Osteoblast (primary cell): ENCODE data around the gene INO80C. TPM values are rescaled to one million over a fixed set of nuclear protein-coding genes. Genes with fewer than 3 reads are reported as not detected.

Experiments used
- DNase-seq: peaks from one replicate; pipeline ENCODE4 v3.0.0; 2011; ENCODE audit warnings: low spot score, mixed read lengths; ENCODE audit not compliant: insufficient read length; ENCODE audit errors: missing footprints
- H2AFZ ChIP-seq: 2 replicates; pipeline ENCODE4 v1.6.0; 2011; ENCODE audit warnings: mild to moderate bottlenecking, low read length
- H3K27ac ChIP-seq: 2 replicates; pipeline ENCODE4 v1.5.1; 2011; ENCODE audit warnings: mild to moderate bottlenecking, low read depth, low read length, moderate library complexity
- H3K27me3 ChIP-seq: 2 replicates; pipeline ENCODE4 v1.6.0; 2012; ENCODE audit warnings: mild to moderate bottlenecking, control low read depth, inconsistent platforms, low read length, moderate library complexity; ENCODE audit not compliant: insufficient read depth
- H3K36me3 ChIP-seq: 2 replicates; pipeline ENCODE4 v1.5.1; 2011; ENCODE audit warnings: mild to moderate bottlenecking, low read length, control low read depth, moderate library complexity; ENCODE audit not compliant: insufficient read depth
- H3K4me1 ChIP-seq: 2 replicates; pipeline ENCODE4 v1.5.1; 2011; ENCODE audit warnings: mild to moderate bottlenecking, low read length, control low read depth, moderate library complexity; ENCODE audit not compliant: insufficient read depth
- H3K4me2 ChIP-seq: 2 replicates; pipeline ENCODE4 v1.6.0; 2011; ENCODE audit warnings: mild to moderate bottlenecking, low read length; ENCODE audit not compliant: insufficient read depth
- H3K4me3 ChIP-seq: fragments of 200-600 bp; sonication (generic); 3 replicates; pipeline ENCODE4 v1.5.1; 2012; ENCODE audit warnings: mild to moderate bottlenecking, low read length, inconsistent platforms; ENCODE audit not compliant: insufficient read depth
- H3K79me2 ChIP-seq: 2 replicates; pipeline ENCODE4 v1.6.0; 2012; ENCODE audit warnings: mild to moderate bottlenecking, low read length, control low read depth, inconsistent platforms; ENCODE audit not compliant: insufficient read depth
- H3K9me3 ChIP-seq: 2 replicates; pipeline ENCODE4 v1.5.1; 2011; ENCODE audit warnings: low read depth, low read length, control low read depth
- H4K20me1 ChIP-seq: 2 replicates; pipeline ENCODE4 v1.6.0; 2012; ENCODE audit warnings: mild to moderate bottlenecking, low read length, control low read depth; ENCODE audit not compliant: insufficient read depth
- CTCF ChIP-seq: IDR thresholded peaks from 2 replicates; pipeline ENCODE4 v1.5.1; 2011; ENCODE audit warnings: mild to moderate bottlenecking, low read depth, low read length, moderate library complexity; ENCODE audit errors: extremely low read depth
- total RNA-seq: library from RNA; depleted of rRNA; stranded (reverse); fragments of >200 nt; gene quantifications from 2 replicates; pipeline ENCODE4 v1.2.3, GENCODE V29; 2012

The INO80C gene, protein sequence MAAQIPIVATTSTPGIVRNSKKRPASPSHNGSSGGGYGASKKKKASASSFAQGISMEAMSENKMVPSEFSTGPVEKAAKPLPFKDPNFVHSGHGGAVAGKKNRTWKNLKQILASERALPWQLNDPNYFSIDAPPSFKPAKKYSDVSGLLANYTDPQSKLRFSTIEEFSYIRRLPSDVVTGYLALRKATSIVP
- 9.0 and 14.4 TPM in 2 replicates for total RNA-seq

GRCh38 chr18:35497370-35498197 is at the start of gene INO80C:
Gene INO80C, minus strand, starts transcription at chr18:35497960. Its CDS starts 86 bp downstream, at chr18:35497874.
- H3K4me2 ChIP-seq = peak within 1 kb of the TSS; percentile 90
- H2AFZ ChIP-seq = peak within 1 kb of the TSS; percentile 95
- H3K4me1 ChIP-seq = peaks cover 23% of the 10 kb centered on the region
- H3K4me3 ChIP-seq = peak within 1 kb of the TSS; percentile 90
- TF ChIP-seq CTCF = no peak
- H3K9me3 ChIP-seq = no peaks in the 10 kb centered on the region
- peaks cover 41% of the 10 kb centered on the region for H3K79me2 ChIP-seq
- H4K20me1 ChIP-seq = no peaks in the 10 kb centered on the region
- no peaks in the 10 kb centered on the region for H3K27me3 ChIP-seq
- peak; percentile 98 for DNase-seq
- H3K36me3 ChIP-seq = no peaks in the 10 kb centered on the region
- peak within 1 kb of the TSS; percentile 96 for H3K27ac ChIP-seq

- no peak overlapping the region for H3K4me3 ChIP-seq
- TF ChIP-seq CTCF = no peak
- H3K36me3 ChIP-seq = no peaks in the 10 kb centered on the region
- H3K9me3 ChIP-seq = no peaks in the 10 kb centered on the region
- no peaks in the 10 kb centered on the region for H3K27me3 ChIP-seq
- DNase-seq = no peak
- H3K79me2 ChIP-seq = no peaks in the 10 kb centered on the region
- H2AFZ ChIP-seq = no peak overlapping the region
- H3K27ac ChIP-seq = no peak overlapping the region
- no peak overlapping the region for H3K4me2 ChIP-seq
- H4K20me1 ChIP-seq = no peaks in the 10 kb centered on the region
- no peaks in the 10 kb centered on the region for H3K4me1 ChIP-seq
Observed at GRCh38 chr18:35547008-35547605, 49.3 kb upstream of the INO80C start.

GRCh38 chr18:35542356-35542755 is 44.6 kb upstream of the INO80C start:
- Histone ChIP-seq H3K4me2 (no peak overlapping the region), H3K4me3 (no peak overlapping the region), H3K4me1 (no peaks in the 10 kb centered on the region), H3K9me3 (no peaks in the 10 kb centered on the region), H3K36me3 (no peaks in the 10 kb centered on the region), H3K79me2 (no peaks in the 10 kb centered on the region), H2AFZ (no peak overlapping the region), H4K20me1 (no peaks in the 10 kb centered on the region), H3K27me3 (no peaks in the 10 kb centered on the region), H3K27ac (no peak overlapping the region)
- DNase-seq = no peak
- no peak for TF ChIP-seq CTCF

DNA sequence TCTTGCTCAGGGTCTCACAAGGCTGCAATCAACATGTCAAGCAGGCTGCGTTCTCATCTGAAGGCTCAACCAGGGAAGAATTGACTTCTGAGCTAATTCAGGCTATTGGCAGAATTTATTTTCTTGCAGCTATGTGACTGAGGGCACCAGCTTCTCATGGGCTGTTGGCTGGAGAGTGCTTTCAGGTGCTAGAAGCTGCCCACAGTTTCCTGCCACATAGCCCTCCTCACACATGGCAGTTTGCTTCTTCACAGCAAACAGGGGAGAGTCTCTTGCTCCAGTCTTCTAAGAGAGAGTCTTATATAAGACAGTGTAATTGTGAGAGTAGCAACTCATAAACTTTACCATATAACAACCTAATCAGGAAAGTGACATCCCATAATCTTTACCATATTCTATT is 37.5 kb upstream of the INO80C start:
- no peak for DNase-seq
- no peaks in the 10 kb centered on the region for H3K9me3 ChIP-seq
- H2AFZ ChIP-seq = no peak overlapping the region
- H3K36me3 ChIP-seq = no peaks in the 10 kb centered on the region
- no peak overlapping the region for H3K27ac ChIP-seq
- H4K20me1 ChIP-seq = no peaks in the 10 kb centered on the region
- H3K4me3 ChIP-seq = no peak overlapping the region
- H3K4me2 ChIP-seq = no peak overlapping the region
- no peak for TF ChIP-seq CTCF
- no peaks in the 10 kb centered on the region for H3K79me2 ChIP-seq
- H3K4me1 ChIP-seq = no peaks in the 10 kb centered on the region
- H3K27me3 ChIP-seq = no peaks in the 10 kb centered on the region
